HepG2 (cell line): ENCODE results near the gene RAD51C. TPM values are rescaled to one million over a fixed set of nuclear protein-coding genes. Genes with fewer than 3 reads are reported as not detected.

Source experiments
- ATAC-seq: fragments of 200-7000 bp; cut with Tn5 transposase; 3 replicates; pipeline ENCODE4 v1.9.1; 2020; ENCODE audit warnings: mild to moderate bottlenecking, moderate library complexity
- BruUV-seq: library from RNA; stranded (reverse); fragments of 400-500 nt; replicated peaks from 2 replicates; lab custom pipeline; 2021; lab: Mats Ljungman, UMichigan
- CTCF ChIA-PET: fragments of 300-600 bp; formaldehyde crosslinking; extraction: SDS; loops from one replicate; lab custom pipeline; 2021; ENCODE audit warnings: low total read pairs, inconsistent platforms, low intra/inter-chr PET ratio; lab: Yijun Ruan, JAX
- POLR2A ChIA-PET: fragments of 350-600 bp; sonication (Branson Sonifier 250); formaldehyde crosslinking; loops from one replicate; lab custom pipeline; 2020; ENCODE audit warnings: antibody characterized with exemption, inconsistent platforms; lab: Yijun Ruan, JAX
- DNase-seq: peaks from one replicate; pipeline ENCODE4 v3.0.0-alpha.2; 2015; ENCODE audit warnings: low spot score
- FAIRE-seq: peaks from 3 replicates; lab custom pipeline; 2011; peaks lifted over from hg19 to GRCh38; lab: Jason Lieb, UNC
- H2AFZ ChIP-seq: one replicate; pipeline ENCODE4 v1.6.1; 2011; ENCODE audit warnings: low read length, inconsistent platforms
- H3K27ac ChIP-seq: fragments of 300-600 bp; 3 replicates; pipeline ENCODE4 v1.8.0; 2011; ENCODE audit warnings: mixed run types, mild to moderate bottlenecking, mixed read lengths, low read length, inconsistent platforms; ENCODE audit not compliant: insufficient read depth; ENCODE audit errors: extremely low read length
- H3K27me3 ChIP-seq, 2 experiments: fragments of 200-600 bp in 1 of 2; 2 replicates in 1 of 2; 3 replicates in 1 of 2; pipeline versions ENCODE4 v1.6.0 to v1.8.0; 2011; ENCODE audit warnings: low read length in 2 of 2, mild to moderate bottlenecking in 2 of 2, moderate library complexity in 2 of 2, inconsistent platforms in 1 of 2; ENCODE audit not compliant: insufficient read depth in 2 of 2, control insufficient read depth in 1 of 2
- H3K36me3 ChIP-seq, 2 experiments: fragments of 200-600 bp in 1 of 2; replicated peaks in 1 of 2; 2 replicates in 1 of 2; 3 replicates in 1 of 2; pipeline versions ENCODE4 v1.5.1 to v1.8.0; 2011; ENCODE audit warnings: low read length in 2 of 2, inconsistent platforms in 1 of 2; ENCODE audit not compliant: insufficient read depth in 2 of 2, control insufficient read depth in 1 of 2
- H3K4me1 ChIP-seq: 2 replicates; pipeline ENCODE4 v1.5.1; 2012; ENCODE audit warnings: low read length, inconsistent platforms; ENCODE audit not compliant: insufficient read depth
- H3K4me2 ChIP-seq: 2 replicates; pipeline ENCODE4 v1.6.0; 2011; ENCODE audit warnings: low read depth, low read length, inconsistent platforms
- H3K4me3 ChIP-seq, 3 experiments: fragments of 200-600 bp in 1 of 3; sonication (generic), shearing (Covaris generic) in 1 of 3; replicated peaks in 1 of 3; 2 replicates each; pipeline ENCODE4 v1.5.1; 2011 to 2016; ENCODE audit warnings: low read length in 3 of 3, inconsistent platforms in 2 of 3, low read depth in 2 of 3, mild to moderate bottlenecking in 2 of 3, control low read depth in 1 of 3, mixed read lengths in 1 of 3; ENCODE audit not compliant: insufficient read depth in 1 of 3
- H3K79me2 ChIP-seq: one replicate; pipeline ENCODE4 v1.6.1; 2011; ENCODE audit warnings: low read length, inconsistent platforms; ENCODE audit not compliant: insufficient read depth
- H3K9ac ChIP-seq: 2 replicates; pipeline ENCODE4 v1.6.0; 2011; ENCODE audit warnings: mild to moderate bottlenecking, low read depth, low read length, inconsistent platforms; ENCODE audit not compliant: insufficient read depth
- H3K9me3 ChIP-seq: 2 replicates; pipeline ENCODE4 v1.5.1; 2012; ENCODE audit warnings: mild to moderate bottlenecking, low read length
- H4K20me1 ChIP-seq: 2 replicates; pipeline ENCODE4 v1.6.0; 2011; ENCODE audit warnings: inconsistent platforms, mild to moderate bottlenecking, low read length, moderate library complexity; ENCODE audit not compliant: insufficient read depth
- ARNTL ChIP-seq: sonication (generic); formaldehyde crosslinking; IDR thresholded peaks from 2 replicates; pipeline ENCODE4 v1.4.0; 2020; ENCODE audit warnings: mild to moderate bottlenecking, missing genetic modification reagents
- DRAP1 ChIP-seq: IDR thresholded peaks from 2 replicates; pipeline ENCODE4 v1.6.1; 2016; ENCODE audit warnings: missing genetic modification reagents, missing compliant biosample characterization
- FOXK2 ChIP-seq: fragments of 450-650 bp; IDR thresholded peaks from 2 replicates; pipeline ENCODE4 v1.6.1; 2016
- HOXA7 ChIP-seq: sonication (generic); formaldehyde crosslinking; IDR thresholded peaks from 2 replicates; pipeline ENCODE4 v1.8.1; 2022; ENCODE audit warnings: mild to moderate bottlenecking, missing genetic modification reagents, moderate library complexity
- SNAI1 ChIP-seq: sonication (generic); formaldehyde crosslinking; IDR thresholded peaks from 2 replicates; pipeline ENCODE4 v1.5.0; 2020; ENCODE audit warnings: mild to moderate bottlenecking, missing genetic modification reagents, borderline replicate concordance
- TCF7L2 ChIP-seq: IDR thresholded peaks from 2 replicates; pipeline ENCODE4 v1.6.1; 2011; ENCODE audit warnings: mild to moderate bottlenecking, low read depth, low read length, moderate library complexity
- TRIM24 ChIP-seq: sonication (generic); formaldehyde crosslinking; IDR thresholded peaks from 2 replicates; pipeline ENCODE4 v1.8.0; 2022; ENCODE audit warnings: mild to moderate bottlenecking, missing genetic modification reagents
- UBTF ChIP-seq: sonication (generic); formaldehyde crosslinking; IDR thresholded peaks from 2 replicates; pipeline ENCODE4 v1.4.0; 2020; ENCODE audit warnings: mild to moderate bottlenecking, missing genetic modification reagents
- WIZ ChIP-seq: sonication (generic); formaldehyde crosslinking; IDR thresholded peaks from 2 replicates; pipeline ENCODE4 v1.5.1; 2020; ENCODE audit warnings: mild to moderate bottlenecking, missing genetic modification reagents
- ZBTB43 ChIP-seq: sonication (generic); formaldehyde crosslinking; conservative IDR thresholded peaks from 2 replicates; pipeline ENCODE4 v1.4.0; 2020; ENCODE audit warnings: missing genetic modification reagents
- ZNF550 ChIP-seq: sonication (generic); formaldehyde crosslinking; IDR thresholded peaks from 2 replicates; pipeline ENCODE4 v1.4.0; 2020; ENCODE audit warnings: mild to moderate bottlenecking, missing genetic modification reagents, borderline replicate concordance
- ZNF703 ChIP-seq: sonication (generic); formaldehyde crosslinking; IDR thresholded peaks from 2 replicates; pipeline ENCODE4 v1.5.1; 2020; ENCODE audit warnings: missing genetic modification reagents, mild to moderate bottlenecking, moderate library complexity, borderline replicate concordance
- ZNF724P ChIP-seq: sonication (generic); formaldehyde crosslinking; IDR thresholded peaks from 2 replicates; pipeline ENCODE4 v1.8.0; 2022; ENCODE audit warnings: missing genetic modification reagents, borderline replicate concordance
- ZNF839 ChIP-seq: sonication (generic); formaldehyde crosslinking; IDR thresholded peaks from 2 replicates; pipeline ENCODE4 v1.4.0; 2020; ENCODE audit warnings: missing genetic modification reagents, mild to moderate bottlenecking, borderline replicate concordance
- WGBS: methylation state at CpG from one replicate; pipeline ENCODE4 v1.1.6; 2017; ENCODE audit warnings: low lambda C conversion rate; 5-methylcytosine and 5-hydroxymethylcytosine counted together
- in situ Hi-C: cut with HindIII; loops from 2 replicates; pipeline ENCODE4 v1.10.0; 2017; ENCODE audit warnings: low pct_unique_long_range_greater_than_20kb; ENCODE audit not compliant: extremely low pct_ligation_motif_present
- intact Hi-C: fragments of 100-400 bp; cut with micrococcal nuclease; formaldehyde crosslinking; loops from one replicate; pipeline ENCODE4 v1.10.0; 2022; ENCODE audit not compliant: unreplicated experiment
- polyA plus RNA-seq, 8 experiments: library from polyadenylated mRNA; depleted of rRNA in 3 of 8; stranded (reverse) in 7 of 8; unstranded in 1 of 8; fragments of >200 nt; fragmentation: Illumina TruSeq in 4 of 8; extraction: Trizol in 4 of 8; gene quantifications; 2 replicates each; pipeline versions ENCODE4 v1.2.1 to v1.2.3, GENCODE V29; 2011 to 2016; ENCODE audit warnings: low read depth in 4 of 8, missing spikeins in 1 of 8, mixed read lengths in 1 of 8; ENCODE audit not compliant: insufficient read depth in 1 of 8
- total RNA-seq, 5 experiments: library from RNA; depleted of rRNA; stranded (reverse); fragments of >200 nt; fragmentation: Illumina TruSeq; extraction: Trizol; gene quantifications; 2 replicates each; pipeline ENCODE4 v1.2.3, GENCODE V29; 2016; ENCODE audit warnings: low read depth in 1 of 5
- TF ChIP-seq, protein P1 (sequence below): sonication (generic); formaldehyde crosslinking; IDR thresholded peaks from 2 replicates; pipeline ENCODE4 v1.5.0; 2020; ENCODE audit warnings: missing genetic modification reagents

Gene RAD51C
- total and polyA plus RNA-seq, 2 of the 13 experiments (the other 11 are each of a cell fraction or from before 2014, with no cell fraction given): 38.5 to 106 TPM

DNA sequence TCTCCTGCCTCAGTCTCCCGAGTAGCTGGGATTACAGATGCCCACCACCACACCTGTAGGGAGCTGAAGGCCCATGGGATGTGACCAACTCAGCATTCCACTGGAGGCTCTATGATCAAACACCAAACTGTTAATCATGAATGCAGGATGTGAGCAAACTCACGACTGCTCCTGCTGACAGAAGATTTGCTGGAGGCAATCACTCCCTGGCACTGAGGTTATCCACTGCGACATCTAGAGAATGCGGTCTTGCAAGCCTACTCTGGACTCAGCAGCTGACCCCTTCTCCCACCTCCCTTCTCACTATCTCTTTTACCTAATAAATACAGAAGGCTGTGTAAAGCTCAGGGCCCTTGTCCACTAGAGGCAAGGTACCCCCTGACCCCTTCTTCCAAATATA, 5.4 kb upstream of the RAD51C start:
- Histone ChIP-seq H4K20me1 (no peaks in the 10 kb centered on the region), H3K4me2 (no peak overlapping the region), H3K27me3 (peaks cover 1 to 9% of the 10 kb centered on the region in 2 experiments; a peak in 1 of 5 replicates), H2AFZ (no peak overlapping the region), H3K27ac (no peak overlapping the region), H3K36me3 (no peaks in the 10 kb centered on the region), H3K79me2 (no peaks in the 10 kb centered on the region), H3K9ac (no peak overlapping the region), H3K9me3 (no peaks in the 10 kb centered on the region), H3K4me1 (peaks cover 1% of the 10 kb centered on the region), H3K4me3 (no peak overlapping the region)
- ChIA-PET CTCF (no interaction called here), POLR2A (no interaction called here)
- WGBS: 28% methylated on average over 4 of the region's 4 CpGs
- in situ Hi-C loops: no loop called here
- FAIRE-seq (no peak), DNase-seq (no peak), ATAC-seq (no peak)
- no peak for TF ChIP-seq DRAP1 (CRISPR knock-in tag)
- intact Hi-C loops: no loop called here
- BruUV-seq: no TSS peak

GRCh38 chr17:58688521-58688920, 3.9 kb upstream of the RAD51C start:
- H3K79me2 ChIP-seq: peaks cover 9% of the 10 kb centered on the region
- no peak for DNase-seq
- ChIA-PET POLR2A (no interaction called here), CTCF (no interaction called here)
- peaks cover 11% of the 10 kb centered on the region for H3K4me1 ChIP-seq
- peaks cover 1 to 9% of the 10 kb centered on the region in 2 experiments; a peak in 1 of 5 replicates for H3K27me3 ChIP-seq
- H3K9ac ChIP-seq: no peak overlapping the region
- H3K36me3 ChIP-seq: no peaks in the 10 kb centered on the region
- no peak overlapping the region for H2AFZ ChIP-seq
- H3K4me3 ChIP-seq: no peak overlapping the region
- no peak overlapping the region for H3K4me2 ChIP-seq
- 46% methylated on average over 2 of the region's 2 CpGs for WGBS
- no peaks in the 10 kb centered on the region for H3K9me3 ChIP-seq
- no peaks in the 10 kb centered on the region for H4K20me1 ChIP-seq
- in situ Hi-C loops: no loop called here
- intact Hi-C loops: no loop called here
- no peak overlapping the region for H3K27ac ChIP-seq
- no peak for FAIRE-seq
- ATAC-seq: no peak
- no TSS peak for BruUV-seq
- no peak for TF ChIP-seq ZNF839 (CRISPR knock-in tag)
- no peak for TF ChIP-seq ZBTB43 (CRISPR knock-in tag)
- no peak for TF ChIP-seq FOXK2
- TF ChIP-seq TCF7L2: no peak
- no peak for TF ChIP-seq HOXA7 (CRISPR knock-in tag)
- TF ChIP-seq ZNF724P: no peak
- no peak for TF ChIP-seq ARNTL (CRISPR knock-in tag)
- TF ChIP-seq UBTF (CRISPR knock-in tag): no peak
- TF ChIP-seq ZNF703 (CRISPR knock-in tag): no peak
- no peak for TF ChIP-seq ZNF550 (CRISPR knock-in tag)
- TF ChIP-seq, protein P1, sequence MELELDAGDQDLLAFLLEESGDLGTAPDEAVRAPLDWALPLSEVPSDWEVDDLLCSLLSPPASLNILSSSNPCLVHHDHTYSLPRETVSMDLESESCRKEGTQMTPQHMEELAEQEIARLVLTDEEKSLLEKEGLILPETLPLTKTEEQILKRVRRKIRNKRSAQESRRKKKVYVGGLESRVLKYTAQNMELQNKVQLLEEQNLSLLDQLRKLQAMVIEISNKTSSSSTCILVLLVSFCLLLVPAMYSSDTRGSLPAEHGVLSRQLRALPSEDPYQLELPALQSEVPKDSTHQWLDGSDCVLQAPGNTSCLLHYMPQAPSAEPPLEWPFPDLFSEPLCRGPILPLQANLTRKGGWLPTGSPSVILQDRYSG (CRISPR knock-in tag): no peak
- no peak for TF ChIP-seq SNAI1 (CRISPR knock-in tag)
- no peak for TF ChIP-seq WIZ (CRISPR knock-in tag)
- no peak for TF ChIP-seq TRIM24 (CRISPR knock-in tag)
